ENCODE results near the gene VASH1.

Gene VASH1

DNA sequence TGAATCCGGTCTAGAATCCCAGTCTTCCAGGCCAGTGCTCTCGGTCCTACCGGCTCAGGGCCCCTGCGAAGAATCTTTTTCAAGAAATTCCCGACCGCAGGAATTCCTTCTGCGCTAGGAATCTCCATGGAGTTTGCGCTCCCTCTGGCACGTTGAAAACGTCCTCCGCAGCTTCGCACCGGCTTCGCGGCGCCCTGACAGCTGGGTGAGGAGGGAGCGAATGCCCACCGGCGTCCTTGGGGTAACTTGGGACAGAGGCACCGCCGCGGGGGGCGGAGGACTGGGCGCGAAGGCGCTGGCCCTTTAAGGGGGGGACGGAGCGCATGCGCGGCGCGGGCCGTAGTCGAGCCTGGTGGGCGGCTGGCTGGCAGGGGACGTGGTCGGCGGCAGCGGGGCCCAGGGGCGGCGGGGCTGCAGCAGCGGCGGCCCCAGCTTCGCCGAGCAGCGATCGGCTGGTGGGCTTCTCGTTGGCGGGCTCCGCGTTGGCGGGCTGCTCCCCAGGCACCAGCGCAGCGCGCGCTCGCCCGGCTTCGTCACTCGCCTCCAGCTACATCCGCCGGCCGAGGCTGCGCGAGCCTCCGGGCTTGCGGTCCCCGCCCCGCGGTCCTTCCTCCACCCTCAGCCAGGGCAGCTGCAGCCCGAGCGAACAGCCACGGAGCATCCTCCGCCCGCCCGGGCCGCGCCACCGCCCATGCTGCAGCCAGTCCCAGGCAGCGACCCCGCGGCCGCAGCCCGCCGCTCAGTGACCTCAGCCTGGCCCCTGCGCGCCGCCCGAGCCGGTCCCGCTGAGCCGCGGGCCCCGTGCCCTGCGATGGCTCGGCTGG is at the start of gene VASH1:
Gene VASH1, plus strand, starts transcription at position 333 of the 824 bp plus-strand sequence. CDS start 1,354 bp downstream, outside the sequence.
- TF ChIP-seq, protein P1, sequence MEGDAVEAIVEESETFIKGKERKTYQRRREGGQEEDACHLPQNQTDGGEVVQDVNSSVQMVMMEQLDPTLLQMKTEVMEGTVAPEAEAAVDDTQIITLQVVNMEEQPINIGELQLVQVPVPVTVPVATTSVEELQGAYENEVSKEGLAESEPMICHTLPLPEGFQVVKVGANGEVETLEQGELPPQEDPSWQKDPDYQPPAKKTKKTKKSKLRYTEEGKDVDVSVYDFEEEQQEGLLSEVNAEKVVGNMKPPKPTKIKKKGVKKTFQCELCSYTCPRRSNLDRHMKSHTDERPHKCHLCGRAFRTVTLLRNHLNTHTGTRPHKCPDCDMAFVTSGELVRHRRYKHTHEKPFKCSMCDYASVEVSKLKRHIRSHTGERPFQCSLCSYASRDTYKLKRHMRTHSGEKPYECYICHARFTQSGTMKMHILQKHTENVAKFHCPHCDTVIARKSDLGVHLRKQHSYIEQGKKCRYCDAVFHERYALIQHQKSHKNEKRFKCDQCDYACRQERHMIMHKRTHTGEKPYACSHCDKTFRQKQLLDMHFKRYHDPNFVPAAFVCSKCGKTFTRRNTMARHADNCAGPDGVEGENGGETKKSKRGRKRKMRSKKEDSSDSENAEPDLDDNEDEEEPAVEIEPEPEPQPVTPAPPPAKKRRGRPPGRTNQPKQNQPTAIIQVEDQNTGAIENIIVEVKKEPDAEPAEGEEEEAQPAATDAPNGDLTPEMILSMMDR (IDR thresholded peaks at IDR 0.05; ENCODE audit: extremely low read depth, missing control alignments) = no peak
- DNase-seq (ENCODE audit: low spot score) = peak; percentile 93

DNA sequence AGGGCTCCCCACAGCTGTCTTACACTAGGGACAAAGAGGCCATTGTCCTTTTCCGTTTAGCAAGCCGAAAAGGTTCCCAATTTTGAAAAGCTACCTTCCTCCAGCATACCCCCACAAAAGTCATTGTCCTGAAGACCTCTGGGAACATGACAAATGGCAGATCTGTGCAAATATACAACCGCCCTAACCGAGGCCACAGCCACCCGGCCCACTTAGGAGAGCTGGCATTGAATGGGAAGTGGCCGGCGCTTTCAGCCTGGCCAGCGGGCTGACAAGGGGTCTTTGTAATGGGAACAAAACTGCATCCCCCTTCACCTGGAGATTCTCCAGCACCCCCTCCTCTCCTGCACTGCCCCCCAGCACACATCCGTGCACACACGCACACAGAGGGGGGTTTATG is 48.1 kb upstream of the VASH1 start:
- TF ChIP-seq, protein P1 (IDR thresholded peaks at IDR 0.05; ENCODE audit: extremely low read depth, missing control alignments) = no peak

DNA sequence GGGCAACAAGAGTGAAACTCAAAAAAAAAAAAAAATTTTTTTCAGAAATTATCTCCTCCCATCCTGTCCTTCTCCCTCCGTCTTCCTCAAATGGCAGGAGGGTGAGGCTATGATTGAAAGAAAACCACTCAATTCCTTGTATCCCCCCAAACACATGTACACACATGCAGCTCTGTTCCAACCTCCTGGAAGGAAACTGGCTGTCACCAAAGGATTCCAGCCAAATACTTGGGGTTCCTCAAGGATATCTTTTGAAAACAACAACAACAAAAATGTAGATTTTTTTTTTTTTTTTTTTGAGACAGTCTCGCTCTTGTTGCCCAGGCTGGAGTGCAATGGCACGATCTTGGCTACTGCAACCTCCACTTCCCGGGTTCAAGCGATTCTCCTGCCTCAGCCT is 46.8 kb upstream of the VASH1 start:
- DNase-seq (ENCODE audit: low spot score) = no peak
- TF ChIP-seq, protein P1 (IDR thresholded peaks at IDR 0.05; ENCODE audit: extremely low read depth, missing control alignments) = no peak

More for the DNA sequence above, 48.1 kb upstream of the VASH1 start:
- DNase-seq (ENCODE audit: low spot score) = no peak

DNA sequence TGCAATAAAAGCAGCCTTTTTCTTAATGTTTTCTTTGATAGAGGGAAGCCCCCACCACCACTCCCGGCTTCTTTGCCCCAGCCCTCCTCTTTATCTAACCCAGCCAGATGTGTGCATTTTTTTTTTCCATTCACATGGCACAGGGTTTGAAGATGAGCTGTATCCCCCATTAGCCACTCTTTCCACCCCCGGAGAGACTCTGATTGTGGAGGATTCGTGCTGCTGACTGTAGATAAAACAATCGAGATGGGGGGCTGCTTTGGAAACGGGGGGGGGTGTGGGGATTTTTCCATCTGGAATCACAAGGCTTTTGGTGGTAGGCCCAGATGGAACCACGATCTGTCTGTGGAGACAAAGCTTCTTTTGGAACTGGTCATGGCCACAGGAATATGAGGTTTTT is 46.2 kb upstream of the VASH1 start:
- DNase-seq (ENCODE audit: low spot score) = no peak
- TF ChIP-seq, protein P1 (IDR thresholded peaks at IDR 0.05; ENCODE audit: extremely low read depth, missing control alignments) = no peak

DNA sequence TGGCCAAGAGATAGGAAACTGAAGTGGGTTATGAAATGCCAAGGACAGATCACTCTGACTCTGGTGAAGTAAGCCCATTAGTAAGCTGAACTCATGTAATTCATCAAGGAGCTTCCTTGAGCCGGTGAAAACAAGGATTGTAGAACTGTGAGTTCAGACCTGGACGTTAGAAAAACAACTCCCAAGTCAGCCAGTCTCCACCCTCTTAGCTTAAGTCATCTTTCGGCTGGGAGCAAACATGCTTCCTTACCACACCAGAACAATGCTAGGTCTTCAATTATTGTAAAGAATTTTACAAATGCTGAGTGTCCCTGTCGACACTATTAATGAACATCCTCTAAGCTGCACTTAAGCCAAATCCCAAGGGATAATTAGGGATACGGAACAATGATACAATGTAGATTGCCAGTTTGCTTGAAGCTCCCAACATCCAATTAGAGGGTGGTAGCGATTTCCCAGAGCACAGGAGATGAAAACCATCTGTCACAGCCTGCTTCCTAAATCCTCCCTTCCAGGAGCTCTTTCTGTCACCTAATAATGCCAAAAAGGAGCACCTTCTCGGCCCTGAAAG is 45.7 kb upstream of the VASH1 start:
- DNase-seq (ENCODE audit: low spot score) = no peak
- TF ChIP-seq, protein P1 (IDR thresholded peaks at IDR 0.05; ENCODE audit: extremely low read depth, missing control alignments) = no peak

DNA sequence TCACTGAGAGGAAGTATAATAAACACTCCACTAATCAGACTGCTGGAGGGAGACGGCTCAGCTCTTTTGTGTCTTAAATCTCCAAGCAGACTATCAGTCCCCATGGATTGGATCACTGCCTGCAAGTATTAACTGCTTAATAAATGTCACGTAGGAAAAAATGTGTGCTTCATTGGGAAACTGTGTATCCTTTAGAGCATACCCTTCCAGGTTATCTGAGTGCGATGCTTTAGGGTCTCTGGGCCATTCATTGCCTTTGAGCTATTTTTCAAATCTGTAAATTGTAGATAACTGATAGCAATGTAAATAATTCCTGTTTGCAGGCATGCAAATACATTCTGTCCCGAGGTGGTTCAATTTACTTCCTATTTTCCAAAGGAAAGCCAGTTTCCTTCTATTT is 45.0 kb upstream of the VASH1 start:
- TF ChIP-seq, protein P1 (IDR thresholded peaks at IDR 0.05; ENCODE audit: extremely low read depth, missing control alignments) = no peak
- no peak for DNase-seq (ENCODE audit: low spot score)

DNA sequence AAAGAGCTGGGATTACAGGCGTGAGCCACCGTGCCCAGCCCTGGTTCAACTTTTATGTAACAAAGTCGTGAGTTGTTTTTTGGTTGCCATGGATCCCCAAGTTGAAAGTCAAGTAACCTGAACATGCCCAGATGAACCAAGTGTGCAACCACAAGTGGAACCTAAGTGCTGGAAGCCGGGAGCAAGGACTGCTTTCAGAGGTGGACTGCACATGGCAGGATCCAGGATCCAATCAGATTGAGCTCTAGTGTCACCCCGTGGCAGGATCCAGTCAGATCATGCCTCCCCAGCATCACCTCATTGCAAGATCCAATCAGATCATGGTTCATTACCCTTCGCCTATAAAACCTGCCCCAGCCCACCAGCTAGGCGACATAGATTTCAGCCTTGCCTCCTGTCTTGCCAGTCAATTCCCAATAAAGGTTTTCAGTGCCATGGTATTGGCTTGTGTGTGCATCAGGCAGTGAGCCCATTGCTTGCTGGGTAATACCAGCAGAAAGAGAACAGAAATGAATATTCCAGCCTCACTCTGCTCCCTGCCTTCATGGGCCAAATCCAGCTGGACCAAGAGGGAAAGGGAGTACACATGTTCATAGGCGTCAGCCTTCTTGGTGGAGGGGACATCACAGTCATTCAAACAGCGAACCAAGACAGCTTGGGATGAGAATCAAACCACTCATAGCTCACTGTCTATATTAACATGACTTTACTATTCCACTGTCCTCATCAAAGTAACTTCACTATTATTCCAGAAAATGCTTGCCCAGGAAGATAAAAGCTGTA is 43.6 kb upstream of the VASH1 start:
- no peak for DNase-seq (ENCODE audit: low spot score)
- TF ChIP-seq, protein P1 (IDR thresholded peaks at IDR 0.05; ENCODE audit: extremely low read depth, missing control alignments) = no peak
